ENCODE results near the gene PPP2R1A. TPM values are rescaled to one million over a fixed set of nuclear protein-coding genes. Genes with fewer than 3 reads are reported as not detected.

The PPP2R1A gene
- total and polyA plus RNA-seq, 2 of the 13 experiments (the other 11 are each of a cell fraction or from before 2014, with no cell fraction given) = 86.7 to 130 TPM

DNA sequence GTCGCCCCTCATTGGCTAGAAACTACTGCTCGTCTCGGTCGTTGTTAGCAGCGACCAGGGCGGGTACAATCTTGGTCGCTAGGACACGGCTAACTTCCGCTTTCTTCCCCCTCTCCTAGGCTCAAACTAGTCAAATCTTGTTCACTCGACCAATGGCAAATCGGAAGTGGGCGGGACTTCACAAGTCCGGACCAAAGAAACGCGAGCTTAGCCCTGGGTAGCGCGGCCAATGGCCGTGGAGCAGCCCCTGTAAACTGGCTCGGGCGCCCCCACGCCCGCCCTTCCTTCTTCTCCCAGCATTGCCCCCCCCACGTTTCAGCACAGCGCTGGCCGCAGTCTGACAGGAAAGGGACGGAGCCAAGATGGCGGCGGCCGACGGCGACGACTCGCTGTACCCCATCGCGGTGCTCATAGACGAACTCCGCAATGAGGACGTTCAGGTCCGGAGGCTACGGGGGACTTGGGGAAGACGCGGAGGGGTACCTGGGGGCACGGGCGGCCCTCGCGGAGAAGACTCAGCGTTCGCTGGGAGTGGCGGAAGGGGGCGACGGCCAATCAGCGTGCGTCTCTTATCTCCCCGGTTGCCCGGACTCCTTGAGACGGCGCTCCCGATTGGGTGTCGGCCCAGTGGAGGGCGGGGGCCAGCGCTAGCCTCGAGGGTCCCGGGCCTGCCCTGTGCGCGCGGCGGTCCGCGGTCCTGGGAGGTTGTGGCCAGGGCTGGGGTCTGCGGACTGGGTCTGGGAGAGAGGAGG lies at the start of gene PPP2R1A (continued):
- peak; percentile 87 for TF ChIP-seq ZNF430 (CRISPR knock-in tag; IDR thresholded peaks at IDR 0.05)
- peak; percentile 17 for TF ChIP-seq SKI (IDR thresholded peaks at IDR 0.05; ENCODE audit: partially characterized antibody)
- peak; percentile 54; the same call in 1 of the 2 replicates for TF ChIP-seq ZNF83 (CRISPR knock-in tag; IDR thresholded peaks at IDR 0.05; ENCODE audit: borderline replicate concordance)
- peak; percentile 77 for TF ChIP-seq ZZZ3 (CRISPR knock-in tag; IDR thresholded peaks at IDR 0.05; ENCODE audit: borderline replicate concordance)
- TF ChIP-seq ZFP1 (CRISPR knock-in tag; IDR thresholded peaks at IDR 0.05) = no peak
- TF ChIP-seq, protein P1, sequence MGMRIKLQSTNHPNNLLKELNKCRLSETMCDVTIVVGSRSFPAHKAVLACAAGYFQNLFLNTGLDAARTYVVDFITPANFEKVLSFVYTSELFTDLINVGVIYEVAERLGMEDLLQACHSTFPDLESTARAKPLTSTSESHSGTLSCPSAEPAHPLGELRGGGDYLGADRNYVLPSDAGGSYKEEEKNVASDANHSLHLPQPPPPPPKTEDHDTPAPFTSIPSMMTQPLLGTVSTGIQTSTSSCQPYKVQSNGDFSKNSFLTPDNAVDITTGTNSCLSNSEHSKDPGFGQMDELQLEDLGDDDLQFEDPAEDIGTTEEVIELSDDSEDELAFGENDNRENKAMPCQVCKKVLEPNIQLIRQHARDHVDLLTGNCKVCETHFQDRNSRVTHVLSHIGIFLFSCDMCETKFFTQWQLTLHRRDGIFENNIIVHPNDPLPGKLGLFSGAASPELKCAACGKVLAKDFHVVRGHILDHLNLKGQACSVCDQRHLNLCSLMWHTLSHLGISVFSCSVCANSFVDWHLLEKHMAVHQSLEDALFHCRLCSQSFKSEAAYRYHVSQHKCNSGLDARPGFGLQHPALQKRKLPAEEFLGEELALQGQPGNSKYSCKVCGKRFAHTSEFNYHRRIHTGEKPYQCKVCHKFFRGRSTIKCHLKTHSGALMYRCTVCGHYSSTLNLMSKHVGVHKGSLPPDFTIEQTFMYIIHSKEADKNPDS (CRISPR knock-in tag; IDR thresholded peaks at IDR 0.05) = peak; percentile 85; the same call in 1 of the 2 replicates
- TF ChIP-seq ZNF724P (CRISPR knock-in tag; IDR thresholded peaks at IDR 0.05; ENCODE audit: borderline replicate concordance) = 0 out of 2 replicates have a peak, but pooled peaks have one; percentile 79
- TF ChIP-seq, protein P2, sequence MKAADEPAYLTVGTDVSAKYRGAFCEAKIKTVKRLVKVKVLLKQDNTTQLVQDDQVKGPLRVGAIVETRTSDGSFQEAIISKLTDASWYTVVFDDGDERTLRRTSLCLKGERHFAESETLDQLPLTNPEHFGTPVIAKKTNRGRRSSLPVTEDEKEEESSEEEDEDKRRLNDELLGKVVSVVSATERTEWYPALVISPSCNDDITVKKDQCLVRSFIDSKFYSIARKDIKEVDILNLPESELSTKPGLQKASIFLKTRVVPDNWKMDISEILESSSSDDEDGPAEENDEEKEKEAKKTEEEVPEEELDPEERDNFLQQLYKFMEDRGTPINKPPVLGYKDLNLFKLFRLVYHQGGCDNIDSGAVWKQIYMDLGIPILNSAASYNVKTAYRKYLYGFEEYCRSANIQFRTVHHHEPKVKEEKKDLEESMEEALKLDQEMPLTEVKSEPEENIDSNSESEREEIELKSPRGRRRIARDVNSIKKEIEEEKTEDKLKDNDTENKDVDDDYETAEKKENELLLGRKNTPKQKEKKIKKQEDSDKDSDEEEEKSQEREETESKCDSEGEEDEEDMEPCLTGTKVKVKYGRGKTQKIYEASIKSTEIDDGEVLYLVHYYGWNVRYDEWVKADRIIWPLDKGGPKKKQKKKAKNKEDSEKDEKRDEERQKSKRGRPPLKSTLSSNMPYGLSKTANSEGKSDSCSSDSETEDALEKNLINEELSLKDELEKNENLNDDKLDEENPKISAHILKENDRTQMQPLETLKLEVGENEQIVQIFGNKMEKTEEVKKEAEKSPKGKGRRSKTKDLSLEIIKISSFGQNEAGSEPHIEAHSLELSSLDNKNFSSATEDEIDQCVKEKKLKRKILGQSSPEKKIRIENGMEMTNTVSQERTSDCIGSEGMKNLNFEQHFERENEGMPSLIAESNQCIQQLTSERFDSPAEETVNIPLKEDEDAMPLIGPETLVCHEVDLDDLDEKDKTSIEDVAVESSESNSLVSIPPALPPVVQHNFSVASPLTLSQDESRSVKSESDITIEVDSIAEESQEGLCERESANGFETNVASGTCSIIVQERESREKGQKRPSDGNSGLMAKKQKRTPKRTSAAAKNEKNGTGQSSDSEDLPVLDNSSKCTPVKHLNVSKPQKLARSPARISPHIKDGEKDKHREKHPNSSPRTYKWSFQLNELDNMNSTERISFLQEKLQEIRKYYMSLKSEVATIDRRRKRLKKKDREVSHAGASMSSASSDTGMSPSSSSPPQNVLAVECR (CRISPR knock-in tag; IDR thresholded peaks at IDR 0.05; ENCODE audit: borderline replicate concordance) = peak; percentile 91
- 0 out of 2 replicates have a peak, but pooled peaks have one; percentile 40 for TF ChIP-seq ZNF12 (CRISPR knock-in tag; IDR thresholded peaks at IDR 0.05)
- TF ChIP-seq, protein P3, sequence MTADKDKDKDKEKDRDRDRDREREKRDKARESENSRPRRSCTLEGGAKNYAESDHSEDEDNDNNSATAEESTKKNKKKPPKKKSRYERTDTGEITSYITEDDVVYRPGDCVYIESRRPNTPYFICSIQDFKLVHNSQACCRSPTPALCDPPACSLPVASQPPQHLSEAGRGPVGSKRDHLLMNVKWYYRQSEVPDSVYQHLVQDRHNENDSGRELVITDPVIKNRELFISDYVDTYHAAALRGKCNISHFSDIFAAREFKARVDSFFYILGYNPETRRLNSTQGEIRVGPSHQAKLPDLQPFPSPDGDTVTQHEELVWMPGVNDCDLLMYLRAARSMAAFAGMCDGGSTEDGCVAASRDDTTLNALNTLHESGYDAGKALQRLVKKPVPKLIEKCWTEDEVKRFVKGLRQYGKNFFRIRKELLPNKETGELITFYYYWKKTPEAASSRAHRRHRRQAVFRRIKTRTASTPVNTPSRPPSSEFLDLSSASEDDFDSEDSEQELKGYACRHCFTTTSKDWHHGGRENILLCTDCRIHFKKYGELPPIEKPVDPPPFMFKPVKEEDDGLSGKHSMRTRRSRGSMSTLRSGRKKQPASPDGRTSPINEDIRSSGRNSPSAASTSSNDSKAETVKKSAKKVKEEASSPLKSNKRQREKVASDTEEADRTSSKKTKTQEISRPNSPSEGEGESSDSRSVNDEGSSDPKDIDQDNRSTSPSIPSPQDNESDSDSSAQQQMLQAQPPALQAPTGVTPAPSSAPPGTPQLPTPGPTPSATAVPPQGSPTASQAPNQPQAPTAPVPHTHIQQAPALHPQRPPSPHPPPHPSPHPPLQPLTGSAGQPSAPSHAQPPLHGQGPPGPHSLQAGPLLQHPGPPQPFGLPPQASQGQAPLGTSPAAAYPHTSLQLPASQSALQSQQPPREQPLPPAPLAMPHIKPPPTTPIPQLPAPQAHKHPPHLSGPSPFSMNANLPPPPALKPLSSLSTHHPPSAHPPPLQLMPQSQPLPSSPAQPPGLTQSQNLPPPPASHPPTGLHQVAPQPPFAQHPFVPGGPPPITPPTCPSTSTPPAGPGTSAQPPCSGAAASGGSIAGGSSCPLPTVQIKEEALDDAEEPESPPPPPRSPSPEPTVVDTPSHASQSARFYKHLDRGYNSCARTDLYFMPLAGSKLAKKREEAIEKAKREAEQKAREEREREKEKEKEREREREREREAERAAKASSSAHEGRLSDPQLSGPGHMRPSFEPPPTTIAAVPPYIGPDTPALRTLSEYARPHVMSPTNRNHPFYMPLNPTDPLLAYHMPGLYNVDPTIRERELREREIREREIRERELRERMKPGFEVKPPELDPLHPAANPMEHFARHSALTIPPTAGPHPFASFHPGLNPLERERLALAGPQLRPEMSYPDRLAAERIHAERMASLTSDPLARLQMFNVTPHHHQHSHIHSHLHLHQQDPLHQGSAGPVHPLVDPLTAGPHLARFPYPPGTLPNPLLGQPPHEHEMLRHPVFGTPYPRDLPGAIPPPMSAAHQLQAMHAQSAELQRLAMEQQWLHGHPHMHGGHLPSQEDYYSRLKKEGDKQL (CRISPR knock-in tag; IDR thresholded peaks at IDR 0.05; ENCODE audit: low read depth) = 0 out of 2 replicates have a peak, but pooled peaks have one; percentile 35
- TF ChIP-seq SPEN (CRISPR knock-in tag; IDR thresholded peaks at IDR 0.05; ENCODE audit: low read depth) = peak; percentile 86
- TF ChIP-seq U2AF2 (IDR thresholded peaks at IDR 0.05; ENCODE audit: low read depth, low read length) = peak; percentile 87
- no peak; the same call in 1 of the 2 replicates for TF ChIP-seq IRF2 (CRISPR knock-in tag; IDR thresholded peaks at IDR 0.05)
- peak; percentile 40 for TF ChIP-seq TEAD3 (CRISPR knock-in tag; optimal IDR thresholded peaks at IDR 0.05; ENCODE audit: borderline replicate concordance)
- no peak for TF ChIP-seq ZNF431 (CRISPR knock-in tag; IDR thresholded peaks at IDR 0.05; ENCODE audit: borderline replicate concordance, low read depth)
- TF ChIP-seq KLF13 (CRISPR knock-in tag; IDR thresholded peaks at IDR 0.05) = peak; percentile 46; the same call in 1 of the 2 replicates
- peak; percentile 55 for TF ChIP-seq POLR2G (IDR thresholded peaks at IDR 0.05; ENCODE audit: low read depth, low read length)
- TF ChIP-seq DR1 (CRISPR knock-in tag; IDR thresholded peaks at IDR 0.05) = peak; percentile 84

All from HepG2 (cell line).